Measurements from ENCODE around the gene KMT5C. TPM values are rescaled to one million over a fixed set of nuclear protein-coding genes. Genes with fewer than 3 reads are reported as not detected.

The KMT5C gene
- 10 to 100 TPM; 10.2 to 25.2 TPM for total RNA-seq

DNA sequence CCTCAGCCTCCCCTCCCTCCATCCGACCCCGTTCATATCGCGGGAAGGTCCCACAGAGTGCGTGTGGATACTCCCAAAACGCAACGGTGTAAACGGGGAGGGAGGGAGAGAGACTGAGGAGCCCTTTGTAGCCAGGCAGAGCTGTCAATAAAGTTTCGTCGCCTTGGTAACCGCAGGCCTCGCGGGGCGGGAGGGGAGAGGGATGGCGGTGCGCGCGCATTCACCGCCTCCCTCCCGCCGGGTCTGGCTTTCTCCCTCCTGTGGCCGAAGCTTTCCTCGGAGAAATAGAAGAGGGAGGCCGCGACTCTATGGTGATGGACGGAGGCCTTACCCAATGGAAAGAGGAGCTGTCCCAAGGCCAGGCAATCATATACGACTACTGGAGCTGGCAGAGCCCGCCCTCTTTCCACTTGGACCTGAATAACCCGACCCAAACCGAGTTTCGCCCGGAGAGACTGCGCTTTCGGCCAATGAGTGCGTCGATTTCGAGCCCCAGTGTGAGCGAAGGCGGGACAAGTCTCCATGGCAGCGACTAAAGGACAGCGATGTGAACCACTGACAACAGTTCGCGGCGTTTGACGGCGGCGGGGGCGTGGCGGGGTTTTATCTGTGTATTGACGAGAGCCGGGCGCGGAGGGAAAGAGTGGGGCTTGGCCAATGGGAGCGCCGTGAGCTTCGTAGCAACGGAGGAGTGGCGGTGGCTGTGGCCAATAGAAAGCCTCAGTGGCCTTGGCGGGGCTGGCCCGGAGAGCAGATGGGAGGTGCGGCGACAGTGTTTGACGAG is at the start of gene KMT5C:
Gene KMT5C, plus strand, starts transcription at position 772 of the 784 bp plus-strand sequence. CDS start 2,061 bp downstream, outside the sequence.
- ATAC-seq (ENCODE audit: insufficient number of reproducible peaks, low FRiP score, low read depth) = peak; percentile 98

DNA sequence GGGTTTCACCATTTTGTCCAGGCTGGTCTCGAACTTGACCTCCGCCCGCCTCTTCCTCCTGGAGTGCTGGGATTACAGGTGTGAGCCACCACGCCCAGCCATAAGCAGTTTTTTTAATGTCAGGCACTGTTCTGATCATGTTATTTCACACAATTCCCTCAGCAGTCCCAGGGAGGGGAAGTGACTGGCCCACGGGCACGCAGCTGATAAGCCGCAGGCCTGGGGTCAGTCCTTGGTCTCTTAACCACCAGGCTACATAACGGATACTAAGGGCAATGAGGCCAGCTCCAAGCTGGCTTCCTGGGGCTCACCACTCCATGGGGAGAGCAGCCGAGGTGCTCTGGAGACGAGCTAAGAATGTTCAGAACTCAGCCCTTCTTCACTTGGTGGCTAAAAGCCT is 42.4 kb upstream of the KMT5C start:
- no peak for ATAC-seq (ENCODE audit: insufficient number of reproducible peaks, low FRiP score, low read depth)
- Histone ChIP-seq H3K27ac (no peak overlapping the region), H3K36me3 (peaks cover 2% of the 10 kb centered on the region), H3K9me3 (no peaks in the 10 kb centered on the region), H3K4me1 (ENCODE audit: control insufficient read depth in 1 of 2, low read depth in 2 of 2) (peaks cover 0 to 9% of the 10 kb centered on the region in 2 donors), H3K4me3 (no peak overlapping the region), H3K27me3 (replicated peaks; ENCODE audit: insufficient read depth) (no peaks in the 10 kb centered on the region)
- TF ChIP-seq, protein P1, sequence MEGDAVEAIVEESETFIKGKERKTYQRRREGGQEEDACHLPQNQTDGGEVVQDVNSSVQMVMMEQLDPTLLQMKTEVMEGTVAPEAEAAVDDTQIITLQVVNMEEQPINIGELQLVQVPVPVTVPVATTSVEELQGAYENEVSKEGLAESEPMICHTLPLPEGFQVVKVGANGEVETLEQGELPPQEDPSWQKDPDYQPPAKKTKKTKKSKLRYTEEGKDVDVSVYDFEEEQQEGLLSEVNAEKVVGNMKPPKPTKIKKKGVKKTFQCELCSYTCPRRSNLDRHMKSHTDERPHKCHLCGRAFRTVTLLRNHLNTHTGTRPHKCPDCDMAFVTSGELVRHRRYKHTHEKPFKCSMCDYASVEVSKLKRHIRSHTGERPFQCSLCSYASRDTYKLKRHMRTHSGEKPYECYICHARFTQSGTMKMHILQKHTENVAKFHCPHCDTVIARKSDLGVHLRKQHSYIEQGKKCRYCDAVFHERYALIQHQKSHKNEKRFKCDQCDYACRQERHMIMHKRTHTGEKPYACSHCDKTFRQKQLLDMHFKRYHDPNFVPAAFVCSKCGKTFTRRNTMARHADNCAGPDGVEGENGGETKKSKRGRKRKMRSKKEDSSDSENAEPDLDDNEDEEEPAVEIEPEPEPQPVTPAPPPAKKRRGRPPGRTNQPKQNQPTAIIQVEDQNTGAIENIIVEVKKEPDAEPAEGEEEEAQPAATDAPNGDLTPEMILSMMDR (IDR thresholded peaks at IDR 0.05) = no peak
- DNase-seq (ENCODE audit: low spot score) = no peak

More for the DNA sequence above, at the start of gene KMT5C:
- peaks cover 12 to 29% of the 10 kb centered on the region in 2 donors for H3K4me1 ChIP-seq (ENCODE audit: control insufficient read depth in 1 of 2, low read depth in 2 of 2)
- peak within 1 kb of the TSS; percentile 79 to 87 for H3K27ac ChIP-seq
- H3K4me3 ChIP-seq = peak within 1 kb of the TSS; percentile 85
- no peaks in the 10 kb centered on the region for H3K27me3 ChIP-seq (replicated peaks; ENCODE audit: insufficient read depth)
- TF ChIP-seq, protein P1 (IDR thresholded peaks at IDR 0.05) = peak; percentile 40
- H3K9me3 ChIP-seq = no peaks in the 10 kb centered on the region
- peak; percentile 100 for DNase-seq (ENCODE audit: low spot score)
- H3K36me3 ChIP-seq = peaks cover 15% of the 10 kb centered on the region

DNA sequence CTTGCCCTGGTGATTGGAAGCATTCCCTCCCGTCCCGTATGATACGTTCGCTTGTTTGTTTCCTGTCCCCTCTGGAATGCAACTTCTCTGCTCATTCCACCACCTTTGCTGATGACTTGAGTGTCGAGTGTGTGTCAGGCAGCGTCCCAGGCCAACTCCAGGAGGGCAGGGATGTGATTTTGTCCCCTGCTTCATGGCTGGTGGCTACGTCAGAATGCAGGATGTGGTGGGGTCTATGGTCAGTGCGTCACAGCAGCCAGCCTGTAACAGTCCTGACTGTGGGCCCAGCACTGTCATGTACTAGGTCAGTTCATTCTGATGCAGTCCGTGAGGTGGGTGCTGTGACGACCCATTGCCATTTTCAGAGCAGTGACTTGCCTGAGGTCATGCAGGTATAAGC is 39.7 kb upstream of the KMT5C start:
- H3K27me3 ChIP-seq (replicated peaks; ENCODE audit: insufficient read depth) = no peaks in the 10 kb centered on the region
- H3K27ac ChIP-seq = no peak overlapping the region
- H3K4me3 ChIP-seq = no peak overlapping the region
- H3K36me3 ChIP-seq = peaks cover 11% of the 10 kb centered on the region
- H3K9me3 ChIP-seq = no peaks in the 10 kb centered on the region
- peaks cover 0 to 9% of the 10 kb centered on the region in 2 donors for H3K4me1 ChIP-seq (ENCODE audit: control insufficient read depth in 1 of 2, low read depth in 2 of 2)
- TF ChIP-seq, protein P1 (IDR thresholded peaks at IDR 0.05) = no peak
- no peak for ATAC-seq (ENCODE audit: insufficient number of reproducible peaks, low FRiP score, low read depth)
- no peak for DNase-seq (ENCODE audit: low spot score)

DNA sequence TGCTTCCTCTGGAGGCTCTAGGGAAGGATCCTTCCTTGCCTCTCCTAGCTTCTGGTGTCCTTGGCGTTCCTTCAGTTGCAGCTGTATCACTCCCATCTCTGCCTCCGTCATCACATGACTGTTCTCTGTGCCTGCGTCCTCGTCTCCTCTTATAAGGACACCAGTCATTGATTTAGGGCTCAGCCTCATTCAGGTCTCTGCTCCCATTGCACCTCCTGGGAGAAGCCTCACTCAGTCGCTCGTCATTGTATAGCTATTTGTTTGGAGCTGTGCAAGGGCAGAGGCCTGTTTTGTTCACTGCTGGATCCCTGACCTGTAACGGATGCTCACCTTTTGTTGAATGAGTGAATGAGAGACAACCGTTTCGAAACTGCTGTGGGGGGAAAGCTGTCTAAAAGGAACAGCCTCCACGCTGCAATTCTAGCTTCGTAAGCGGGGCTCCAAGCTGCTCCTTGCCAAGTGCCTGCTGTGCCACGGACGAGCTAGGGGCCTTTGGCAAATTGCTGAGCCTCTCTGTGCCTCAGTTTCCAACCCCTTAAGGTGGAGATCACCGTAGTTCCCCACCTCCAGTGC is 38.7 kb upstream of the KMT5C start:
- peaks cover 0 to 9% of the 10 kb centered on the region in 2 donors for H3K4me1 ChIP-seq (ENCODE audit: control insufficient read depth in 1 of 2, low read depth in 2 of 2)
- peak overlapping the region; percentile 65 for H3K4me3 ChIP-seq
- ATAC-seq (ENCODE audit: insufficient number of reproducible peaks, low FRiP score, low read depth) (no peak), DNase-seq (ENCODE audit: low spot score) (no peak)
- H3K27me3 ChIP-seq (replicated peaks; ENCODE audit: insufficient read depth) = no peaks in the 10 kb centered on the region
- no peaks in the 10 kb centered on the region for H3K9me3 ChIP-seq
- H3K27ac ChIP-seq = no peak overlapping the region
- H3K36me3 ChIP-seq = peaks cover 11% of the 10 kb centered on the region
- TF ChIP-seq, protein P1 (IDR thresholded peaks at IDR 0.05) = no peak

Measured in thoracic aorta (tissue), 2 donors.